ENCODE results near the gene TBX2. TPM values are rescaled to one million over a fixed set of nuclear protein-coding genes. Genes with fewer than 3 reads are reported as not detected.

TBX2 gene
- total and polyA plus RNA-seq, 2 of the 13 experiments (the other 11 are each of a cell fraction or from before 2014, with no cell fraction given), result 2.8 to 15.3 TPM

DNA sequence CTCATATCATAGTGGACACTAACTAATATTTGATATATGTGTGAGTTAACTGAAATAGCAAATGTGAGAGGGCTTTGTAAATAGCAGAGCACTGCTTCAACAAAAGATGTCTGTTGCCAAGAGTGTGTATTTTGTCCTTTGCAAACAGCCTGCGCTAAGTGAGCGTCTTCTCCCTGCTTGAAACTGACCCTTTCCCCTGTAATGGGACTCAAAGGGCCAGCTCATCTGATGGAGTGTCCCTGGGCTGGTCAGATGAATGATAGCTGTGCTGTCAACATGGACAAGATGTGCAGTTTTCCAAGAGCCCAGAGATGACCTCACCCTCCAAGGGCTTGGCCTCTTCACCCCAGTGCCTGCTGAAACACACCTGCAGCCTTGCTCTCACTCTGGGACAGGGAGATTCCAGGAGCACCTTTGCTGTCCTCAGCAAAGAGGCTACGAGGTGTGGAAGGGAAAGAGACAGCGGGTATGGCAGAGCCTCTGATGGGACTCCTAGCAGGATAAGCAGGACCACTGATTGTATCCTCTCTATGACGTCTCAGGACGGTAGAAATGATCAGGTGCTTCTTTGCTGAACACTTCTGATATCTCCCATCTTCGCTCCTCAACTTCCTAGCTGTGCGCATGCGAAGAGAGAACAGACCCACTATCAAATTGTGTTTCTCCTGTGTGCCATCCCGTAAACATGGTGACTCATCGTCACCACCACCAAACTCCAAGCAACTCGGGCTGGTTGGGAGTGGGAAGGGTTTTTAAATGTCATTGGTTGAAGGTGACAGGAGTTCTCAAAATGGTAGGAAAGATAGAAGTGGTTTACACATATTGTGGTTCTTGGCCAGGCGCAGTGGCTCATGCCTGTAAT, 35.8 kb upstream of the TBX2 start (continued):
- TF ChIP-seq ZSCAN22 (CRISPR knock-in tag; IDR thresholded peaks at IDR 0.05) (no peak), REL (CRISPR knock-in tag; conservative IDR thresholded peaks at IDR 0.05) (no peak), CENPX (CRISPR knock-in tag; IDR thresholded peaks at IDR 0.05) (no peak), SSRP1 (CRISPR knock-in tag; IDR thresholded peaks at IDR 0.05) (no peak), KMT2B (CRISPR knock-in tag; IDR thresholded peaks at IDR 0.05) (no peak), ARID2 (CRISPR knock-in tag; IDR thresholded peaks at IDR 0.05; ENCODE audit: borderline replicate concordance) (0 out of 2 replicates have a peak, but pooled peaks have one; percentile 9), SP4 (CRISPR knock-in tag; IDR thresholded peaks at IDR 0.05) (no peak), FOXA1 (IDR thresholded peaks at IDR 0.05) (peak; percentile 47; the same call in 1 of the 2 replicates), FOXA1 (CRISPR knock-in tag; IDR thresholded peaks at IDR 0.05) (peak; percentile 96), SIN3A (IDR thresholded peaks at IDR 0.05; ENCODE audit: borderline replicate concordance, low read depth, low read length) (no peak), ARNT2 (CRISPR knock-in tag; IDR thresholded peaks at IDR 0.05; ENCODE audit: low read depth) (0 out of 2 replicates have a peak, but pooled peaks have one; percentile 7), SUZ12 (IDR thresholded peaks at IDR 0.05; ENCODE audit: low read depth, low read length) (no peak), TOE1 (CRISPR knock-in tag; IDR thresholded peaks at IDR 0.05) (no peak), RORA (CRISPR knock-in tag; IDR thresholded peaks at IDR 0.05) (no peak)
- TF ChIP-seq, protein P1, sequence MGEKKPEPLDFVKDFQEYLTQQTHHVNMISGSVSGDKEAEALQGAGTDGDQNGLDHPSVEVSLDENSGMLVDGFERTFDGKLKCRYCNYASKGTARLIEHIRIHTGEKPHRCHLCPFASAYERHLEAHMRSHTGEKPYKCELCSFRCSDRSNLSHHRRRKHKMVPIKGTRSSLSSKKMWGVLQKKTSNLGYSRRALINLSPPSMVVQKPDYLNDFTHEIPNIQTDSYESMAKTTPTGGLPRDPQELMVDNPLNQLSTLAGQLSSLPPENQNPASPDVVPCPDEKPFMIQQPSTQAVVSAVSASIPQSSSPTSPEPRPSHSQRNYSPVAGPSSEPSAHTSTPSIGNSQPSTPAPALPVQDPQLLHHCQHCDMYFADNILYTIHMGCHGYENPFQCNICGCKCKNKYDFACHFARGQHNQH (CRISPR knock-in tag; IDR thresholded peaks at IDR 0.05), result peak; percentile 60; the same call in 1 of the 2 replicates
- TF ChIP-seq, protein P2, sequence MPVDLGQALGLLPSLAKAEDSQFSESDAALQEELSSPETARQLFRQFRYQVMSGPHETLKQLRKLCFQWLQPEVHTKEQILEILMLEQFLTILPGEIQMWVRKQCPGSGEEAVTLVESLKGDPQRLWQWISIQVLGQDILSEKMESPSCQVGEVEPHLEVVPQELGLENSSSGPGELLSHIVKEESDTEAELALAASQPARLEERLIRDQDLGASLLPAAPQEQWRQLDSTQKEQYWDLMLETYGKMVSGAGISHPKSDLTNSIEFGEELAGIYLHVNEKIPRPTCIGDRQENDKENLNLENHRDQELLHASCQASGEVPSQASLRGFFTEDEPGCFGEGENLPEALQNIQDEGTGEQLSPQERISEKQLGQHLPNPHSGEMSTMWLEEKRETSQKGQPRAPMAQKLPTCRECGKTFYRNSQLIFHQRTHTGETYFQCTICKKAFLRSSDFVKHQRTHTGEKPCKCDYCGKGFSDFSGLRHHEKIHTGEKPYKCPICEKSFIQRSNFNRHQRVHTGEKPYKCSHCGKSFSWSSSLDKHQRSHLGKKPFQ (CRISPR knock-in tag; IDR thresholded peaks at IDR 0.05; ENCODE audit: insufficient replicate concordance), result no peak
- TF ChIP-seq, protein P3, sequence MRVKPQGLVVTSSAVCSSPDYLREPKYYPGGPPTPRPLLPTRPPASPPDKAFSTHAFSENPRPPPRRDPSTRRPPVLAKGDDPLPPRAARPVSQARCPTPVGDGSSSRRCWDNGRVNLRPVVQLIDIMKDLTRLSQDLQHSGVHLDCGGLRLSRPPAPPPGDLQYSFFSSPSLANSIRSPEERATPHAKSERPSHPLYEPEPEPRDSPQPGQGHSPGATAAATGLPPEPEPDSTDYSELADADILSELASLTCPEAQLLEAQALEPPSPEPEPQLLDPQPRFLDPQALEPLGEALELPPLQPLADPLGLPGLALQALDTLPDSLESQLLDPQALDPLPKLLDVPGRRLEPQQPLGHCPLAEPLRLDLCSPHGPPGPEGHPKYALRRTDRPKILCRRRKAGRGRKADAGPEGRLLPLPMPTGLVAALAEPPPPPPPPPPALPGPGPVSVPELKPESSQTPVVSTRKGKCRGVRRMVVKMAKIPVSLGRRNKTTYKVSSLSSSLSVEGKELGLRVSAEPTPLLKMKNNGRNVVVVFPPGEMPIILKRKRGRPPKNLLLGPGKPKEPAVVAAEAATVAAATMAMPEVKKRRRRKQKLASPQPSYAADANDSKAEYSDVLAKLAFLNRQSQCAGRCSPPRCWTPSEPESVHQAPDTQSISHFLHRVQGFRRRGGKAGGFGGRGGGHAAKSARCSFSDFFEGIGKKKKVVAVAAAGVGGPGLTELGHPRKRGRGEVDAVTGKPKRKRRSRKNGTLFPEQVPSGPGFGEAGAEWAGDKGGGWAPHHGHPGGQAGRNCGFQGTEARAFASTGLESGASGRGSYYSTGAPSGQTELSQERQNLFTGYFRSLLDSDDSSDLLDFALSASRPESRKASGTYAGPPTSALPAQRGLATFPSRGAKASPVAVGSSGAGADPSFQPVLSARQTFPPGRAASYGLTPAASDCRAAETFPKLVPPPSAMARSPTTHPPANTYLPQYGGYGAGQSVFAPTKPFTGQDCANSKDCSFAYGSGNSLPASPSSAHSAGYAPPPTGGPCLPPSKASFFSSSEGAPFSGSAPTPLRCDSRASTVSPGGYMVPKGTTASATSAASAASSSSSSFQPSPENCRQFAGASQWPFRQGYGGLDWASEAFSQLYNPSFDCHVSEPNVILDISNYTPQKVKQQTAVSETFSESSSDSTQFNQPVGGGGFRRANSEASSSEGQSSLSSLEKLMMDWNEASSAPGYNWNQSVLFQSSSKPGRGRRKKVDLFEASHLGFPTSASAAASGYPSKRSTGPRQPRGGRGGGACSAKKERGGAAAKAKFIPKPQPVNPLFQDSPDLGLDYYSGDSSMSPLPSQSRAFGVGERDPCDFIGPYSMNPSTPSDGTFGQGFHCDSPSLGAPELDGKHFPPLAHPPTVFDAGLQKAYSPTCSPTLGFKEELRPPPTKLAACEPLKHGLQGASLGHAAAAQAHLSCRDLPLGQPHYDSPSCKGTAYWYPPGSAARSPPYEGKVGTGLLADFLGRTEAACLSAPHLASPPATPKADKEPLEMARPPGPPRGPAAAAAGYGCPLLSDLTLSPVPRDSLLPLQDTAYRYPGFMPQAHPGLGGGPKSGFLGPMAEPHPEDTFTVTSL (CRISPR knock-in tag; IDR thresholded peaks at IDR 0.05; ENCODE audit: borderline replicate concordance), result peak; percentile 84; the same call in 1 of the 2 replicates
- TF ChIP-seq, protein P4, sequence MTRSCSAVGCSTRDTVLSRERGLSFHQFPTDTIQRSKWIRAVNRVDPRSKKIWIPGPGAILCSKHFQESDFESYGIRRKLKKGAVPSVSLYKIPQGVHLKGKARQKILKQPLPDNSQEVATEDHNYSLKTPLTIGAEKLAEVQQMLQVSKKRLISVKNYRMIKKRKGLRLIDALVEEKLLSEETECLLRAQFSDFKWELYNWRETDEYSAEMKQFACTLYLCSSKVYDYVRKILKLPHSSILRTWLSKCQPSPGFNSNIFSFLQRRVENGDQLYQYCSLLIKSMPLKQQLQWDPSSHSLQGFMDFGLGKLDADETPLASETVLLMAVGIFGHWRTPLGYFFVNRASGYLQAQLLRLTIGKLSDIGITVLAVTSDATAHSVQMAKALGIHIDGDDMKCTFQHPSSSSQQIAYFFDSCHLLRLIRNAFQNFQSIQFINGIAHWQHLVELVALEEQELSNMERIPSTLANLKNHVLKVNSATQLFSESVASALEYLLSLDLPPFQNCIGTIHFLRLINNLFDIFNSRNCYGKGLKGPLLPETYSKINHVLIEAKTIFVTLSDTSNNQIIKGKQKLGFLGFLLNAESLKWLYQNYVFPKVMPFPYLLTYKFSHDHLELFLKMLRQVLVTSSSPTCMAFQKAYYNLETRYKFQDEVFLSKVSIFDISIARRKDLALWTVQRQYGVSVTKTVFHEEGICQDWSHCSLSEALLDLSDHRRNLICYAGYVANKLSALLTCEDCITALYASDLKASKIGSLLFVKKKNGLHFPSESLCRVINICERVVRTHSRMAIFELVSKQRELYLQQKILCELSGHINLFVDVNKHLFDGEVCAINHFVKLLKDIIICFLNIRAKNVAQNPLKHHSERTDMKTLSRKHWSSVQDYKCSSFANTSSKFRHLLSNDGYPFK (CRISPR knock-in tag; IDR thresholded peaks at IDR 0.05; ENCODE audit: borderline replicate concordance), result no peak; the same call in 1 of the 2 replicates
